AG04449 (cell line): ENCODE measurements around the gene WDR20.

Experiments
- CTCF ChIA-PET: fragments of 350-600 bp; formaldehyde crosslinking; extraction: SDS; loops from one replicate; lab custom pipeline; 2021; ENCODE audit warnings: antibody characterized with exemption; lab: Yijun Ruan, JAX
- POLR2A ChIA-PET: fragments of 400-600, 350-600 bp; formaldehyde crosslinking; extraction: SDS; loops from one replicate; lab custom pipeline; 2020; ENCODE audit warnings: antibody characterized with exemption, inconsistent platforms; lab: Yijun Ruan, JAX
- DNase-seq: peaks from one replicate; pipeline ENCODE4 v3.0.0-alpha.2; 2010; ENCODE audit warnings: low read depth, low spot score
- H3K4me3 ChIP-seq: 2 replicates; pipeline ENCODE4 v1.5.1; 2011; ENCODE audit warnings: low read depth, mild to moderate bottlenecking, control low read depth, low read length
- CTCF ChIP-seq: IDR thresholded peaks from one replicate; pipeline ENCODE4 v1.5.1; 2011; ENCODE audit warnings: mild to moderate bottlenecking, moderate library complexity, low read length, control low read depth, inconsistent platforms; ENCODE audit not compliant: insufficient read depth; ENCODE audit errors: missing control alignments

Gene WDR20

GRCh38 chr14:102229071-102229738 is 89.5 kb downstream of the WDR20 start:
- H3K4me3 ChIP-seq, result no peak overlapping the region
- no peak for DNase-seq
- ChIA-PET CTCF (interaction anchor here (0.8 to 5.5 kb wide), 3 partner anchors 8 to 86 kb away, joined by 3 to 60 read pairs (median 3); no protein-coding TSS in a partner anchor), POLR2A (no interaction called here)
- TF ChIP-seq CTCF, result no peak

DNA sequence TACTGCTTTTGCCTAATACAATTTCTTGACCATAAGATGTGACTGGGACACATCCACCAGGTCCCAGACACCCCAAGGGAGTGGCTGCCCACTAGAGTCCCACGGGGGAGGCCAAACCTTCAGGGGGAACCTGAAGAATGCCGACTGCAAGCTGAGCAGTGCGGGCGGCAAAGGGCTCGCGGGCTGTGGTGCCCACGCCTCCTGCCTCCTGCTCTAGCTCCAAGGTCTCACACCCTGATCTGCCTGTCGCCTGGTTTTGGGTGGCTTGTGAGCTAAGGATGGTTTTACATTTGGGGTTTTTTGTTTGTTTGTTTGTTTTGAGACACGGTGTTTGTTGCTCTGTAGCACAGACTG is 90.0 kb downstream of the WDR20 start:
- no peak for TF ChIP-seq CTCF
- no peak overlapping the region for H3K4me3 ChIP-seq
- DNase-seq, result no peak
- CTCF ChIA-PET, result interaction anchor here (1.2 to 5.5 kb wide), 2 partner anchors 8 to 85 kb away, joined by 3 to 60 read pairs; no protein-coding TSS in a partner anchor
- POLR2A ChIA-PET, result no interaction called here

- H3K4me3 ChIP-seq, result no peak overlapping the region
- CTCF ChIA-PET, result interaction anchor here (1.2 to 5.5 kb wide), 2 partner anchors 9 to 84 kb away, joined by 3 to 60 read pairs; no protein-coding TSS in a partner anchor
- POLR2A ChIA-PET, result no interaction called here
- DNase-seq, result no peak
- no peak for TF ChIP-seq CTCF
Observed at GRCh38 chr14:102230481-102231210, 90.9 kb downstream of the WDR20 start.

DNA sequence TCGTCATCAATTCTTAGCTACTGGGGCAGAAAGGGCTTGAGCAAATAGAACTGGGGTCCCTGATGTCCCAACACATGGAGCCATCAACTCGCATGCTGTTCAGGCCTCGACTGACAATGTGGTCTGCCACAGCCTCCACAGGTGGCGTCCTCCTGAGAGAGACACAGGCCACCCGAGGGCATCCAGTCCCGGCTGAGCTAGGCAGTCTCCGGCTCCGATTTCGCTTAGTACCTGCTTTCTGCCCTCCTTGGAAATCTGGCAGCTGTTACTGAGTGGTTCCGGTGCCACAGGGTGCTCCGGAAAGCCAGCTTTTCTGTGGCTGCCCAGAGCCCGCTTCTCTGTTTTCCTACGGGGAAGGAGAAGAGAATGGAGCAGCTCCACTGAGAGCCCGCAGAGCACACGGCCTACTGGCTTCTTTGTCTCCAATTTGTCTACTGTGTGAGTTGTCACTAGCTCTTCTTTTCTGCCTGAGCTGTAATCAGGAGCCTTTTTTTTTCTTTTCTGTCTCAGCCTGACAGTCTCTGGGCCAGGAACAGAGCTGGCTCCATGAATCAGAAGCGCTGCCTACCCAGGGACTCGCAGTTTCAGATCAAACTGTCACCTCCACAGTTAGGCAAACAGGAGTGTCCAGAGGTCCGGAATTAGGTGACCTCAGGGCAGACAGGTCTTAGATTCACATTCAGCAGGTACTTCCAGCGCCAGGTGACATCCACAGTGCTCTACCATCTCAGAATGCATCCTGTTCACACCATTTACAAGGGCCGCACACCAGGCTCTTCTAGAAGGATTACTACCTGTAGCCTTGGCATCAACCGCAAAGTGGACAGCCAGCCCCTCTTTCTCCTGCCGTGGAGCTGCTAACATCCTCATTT is 92.0 kb downstream of the WDR20 start:
- POLR2A ChIA-PET, result no interaction called here
- no peak for DNase-seq
- CTCF ChIA-PET, result interaction anchor here (0.6 to 5.5 kb wide), 2 partner anchors 33 to 83 kb away, joined by 3 to 60 read pairs; no protein-coding TSS in a partner anchor
- no peak for TF ChIP-seq CTCF
- no peak overlapping the region for H3K4me3 ChIP-seq

- no peak for DNase-seq
- CTCF ChIA-PET, result interaction anchor here (5.5 kb wide), 1 partner anchor 83 kb away, joined by 60 read pairs; no protein-coding TSS in a partner anchor
- TF ChIP-seq CTCF, result no peak
- POLR2A ChIA-PET, result no interaction called here
- no peak overlapping the region for H3K4me3 ChIP-seq
Observed at GRCh38 chr14:102232348-102232625, 92.6 kb downstream of the WDR20 start.
